HG03280 (cell line): ENCODE data around the gene ZNF836.
"Not testable (repeated sequence)": the region's sequence is repeated elsewhere in the genome, so short reads cannot be mapped to it uniquely, and the experiment has no call there.

Experiments used
- ATAC-seq: cut with Tn5 transposase; IDR thresholded peaks from one replicate; pipeline ENCODE4 v1.9.1; 2021; ENCODE audit warnings: mild to moderate bottlenecking, moderate library complexity; ENCODE audit not compliant: unreplicated experiment

Gene ZNF836

GRCh38 chr19:52171321-52172169, at the start of gene ZNF836:
Gene ZNF836, minus strand, starts transcription at chr19:52171621. Its CDS starts 3,549 bp downstream, at chr19:52168072.
- peak; percentile 75 for ATAC-seq

GRCh38 chr19:52221031-52221430, 49.6 kb upstream of the ZNF836 start:
- ATAC-seq, result no peak

GRCh38 chr19:52219611-52220010, 48.2 kb upstream of the ZNF836 start:
- ATAC-seq, result no peak

GRCh38 chr19:52217576-52217975, 46.2 kb upstream of the ZNF836 start:
- no peak for ATAC-seq

GRCh38 chr19:52216401-52216800, 45.0 kb upstream of the ZNF836 start:
- ATAC-seq, result no peak

GRCh38 chr19:52214241-52214640, 42.8 kb upstream of the ZNF836 start:
- no peak for ATAC-seq

GRCh38 chr19:52212572-52213255, 41.3 kb upstream of the ZNF836 start:
- no peak for ATAC-seq

GRCh38 chr19:52211926-52212571, 40.6 kb upstream of the ZNF836 start:
- no peak for ATAC-seq

- no peak for ATAC-seq
Observed at GRCh38 chr19:52211203-52211602, 39.8 kb upstream of the ZNF836 start.

- no peak for ATAC-seq
Observed at GRCh38 chr19:52206481-52206880, 35.1 kb upstream of the ZNF836 start.

GRCh38 chr19:52200755-52201391, 29.5 kb upstream of the ZNF836 start:
- not testable (repeated sequence) for ATAC-seq

GRCh38 chr19:52200044-52200443, 28.6 kb upstream of the ZNF836 start:
- no peak for ATAC-seq

GRCh38 chr19:52198678-52199077, 27.3 kb upstream of the ZNF836 start:
- ATAC-seq, result no peak

GRCh38 chr19:52197964-52198363, 26.5 kb upstream of the ZNF836 start:
- ATAC-seq, result no peak

- no peak for ATAC-seq
Observed at GRCh38 chr19:52196256-52196967, 25.0 kb upstream of the ZNF836 start.

- ATAC-seq, result no peak
Observed at GRCh38 chr19:52191951-52192350, 20.5 kb upstream of the ZNF836 start.

GRCh38 chr19:52191389-52191788, 20.0 kb upstream of the ZNF836 start:
- ATAC-seq, result no peak

GRCh38 chr19:52190487-52191293, 19.3 kb upstream of the ZNF836 start:
- no peak for ATAC-seq

- ATAC-seq, result peak; percentile 88
Observed at GRCh38 chr19:52189735-52190486, 18.5 kb upstream of the ZNF836 start, which contains the start of gene PPP2R1A. Gene PPP2R1A, plus strand, starts transcription at chr19:52190052. Its CDS starts 45 bp downstream, at chr19:52190097.
